Measurements from ENCODE around the gene BUD23.
"Not testable (repeated sequence)": the region's sequence is repeated elsewhere in the genome, so short reads cannot be mapped to it uniquely, and the experiment has no call there.

Gene BUD23

GRCh38 chr7:73718438-73718881 lies 35.1 kb downstream of the BUD23 start:
- no peak overlapping the region for H3K27ac ChIP-seq
- TF ChIP-seq CTCF (IDR thresholded peaks at IDR 0.05), result no peak
- H3K36me3 ChIP-seq (ENCODE audit: control insufficient read depth, insufficient read depth, low read length), result no peaks in the 10 kb centered on the region
- peaks cover 19% of the 10 kb centered on the region for H3K4me1 ChIP-seq
- no peak overlapping the region for H3K9ac ChIP-seq
- no peaks in the 10 kb centered on the region for H3K79me2 ChIP-seq
- no peaks in the 10 kb centered on the region for H3K9me3 ChIP-seq (ENCODE audit: control insufficient read depth, low read length)
- H2AFZ ChIP-seq, result no peak overlapping the region
- H3K4me3 ChIP-seq (ENCODE audit: low read depth, low read length), result peak overlapping the region; percentile 71
- H3K4me2 ChIP-seq (ENCODE audit: low read length), result peak overlapping the region; percentile 87
- no peaks in the 10 kb centered on the region for H3K27me3 ChIP-seq (ENCODE audit: control insufficient read depth, insufficient read depth, low read length)

GRCh38 chr7:73718905-73719805 lies 35.8 kb downstream of the BUD23 start, which contains the start of gene STX1A:
STX1A (minus strand) TSS chr7:73719669; CDS start chr7:73719631, 38 bp downstream.
- H3K4me1 ChIP-seq, result peaks cover 19% of the 10 kb centered on the region
- no peak for TF ChIP-seq CTCF (IDR thresholded peaks at IDR 0.05)

GRCh38 chr7:73719806-73720169 lies 36.4 kb downstream of the BUD23 start:
- Histone ChIP-seq H3K27me3 (ENCODE audit: control insufficient read depth, insufficient read depth, low read length) (no peaks in the 10 kb centered on the region), H3K4me2 (ENCODE audit: low read length) (peak overlapping the region; percentile 77), H3K27ac (no peak overlapping the region), H3K4me1 (peaks cover 19% of the 10 kb centered on the region), H3K4me3 (ENCODE audit: low read depth, low read length) (peak overlapping the region; percentile 47), H3K9me3 (ENCODE audit: control insufficient read depth, low read length) (no peaks in the 10 kb centered on the region), H3K36me3 (ENCODE audit: control insufficient read depth, insufficient read depth, low read length) (no peaks in the 10 kb centered on the region), H3K9ac (no peak overlapping the region), H3K79me2 (no peaks in the 10 kb centered on the region), H2AFZ (peak overlapping the region; percentile 66)
- no peak for TF ChIP-seq CTCF (IDR thresholded peaks at IDR 0.05)

More at GRCh38 chr7:73718905-73719805, 35.8 kb downstream of the BUD23 start, which contains the start of gene STX1A:
- Histone ChIP-seq H3K27me3 (ENCODE audit: control insufficient read depth, insufficient read depth, low read length) (no peaks in the 10 kb centered on the region), H3K27ac (no peak within 1 kb of the TSS), H2AFZ (peak within 1 kb of the TSS; percentile 77), H3K9me3 (ENCODE audit: control insufficient read depth, low read length) (no peaks in the 10 kb centered on the region), H3K4me2 (ENCODE audit: low read length) (peak within 1 kb of the TSS; percentile 87), H3K79me2 (no peaks in the 10 kb centered on the region), H3K4me3 (ENCODE audit: low read depth, low read length) (peak within 1 kb of the TSS; percentile 71), H3K36me3 (ENCODE audit: control insufficient read depth, insufficient read depth, low read length) (no peaks in the 10 kb centered on the region), H3K9ac (no peak within 1 kb of the TSS)

GRCh38 chr7:73720443-73720842 lies 37.0 kb downstream of the BUD23 start:
- not testable (repeated sequence) for H2AFZ ChIP-seq; H3K27ac ChIP-seq; H3K9ac ChIP-seq; H3K9me3 ChIP-seq (ENCODE audit: control insufficient read depth, low read length); H3K36me3 ChIP-seq (ENCODE audit: control insufficient read depth, insufficient read depth, low read length); H3K4me2 ChIP-seq (ENCODE audit: low read length); H3K27me3 ChIP-seq (ENCODE audit: control insufficient read depth, insufficient read depth, low read length); H3K4me3 ChIP-seq (ENCODE audit: low read depth, low read length); H3K79me2 ChIP-seq
- peaks cover 17% of the 10 kb centered on the region for H3K4me1 ChIP-seq

- Histone ChIP-seq H2AFZ (no peak overlapping the region), H3K4me3 (ENCODE audit: low read depth, low read length) (no peak overlapping the region), H3K27me3 (ENCODE audit: control insufficient read depth, insufficient read depth, low read length) (no peaks in the 10 kb centered on the region), H3K4me1 (peaks cover 7% of the 10 kb centered on the region), H3K4me2 (ENCODE audit: low read length) (no peak overlapping the region), H3K79me2 (no peaks in the 10 kb centered on the region), H3K36me3 (ENCODE audit: control insufficient read depth, insufficient read depth, low read length) (no peaks in the 10 kb centered on the region), H3K27ac (no peak overlapping the region), H3K9ac (no peak overlapping the region), H3K9me3 (ENCODE audit: control insufficient read depth, low read length) (no peaks in the 10 kb centered on the region)
- no peak for TF ChIP-seq CTCF (IDR thresholded peaks at IDR 0.05)
Measured at GRCh38 chr7:73721377-73721817, 38.0 kb downstream of the BUD23 start.

GRCh38 chr7:73722182-73722581 lies 38.8 kb downstream of the BUD23 start:
- not testable (repeated sequence) for H3K79me2 ChIP-seq; H3K9ac ChIP-seq; H3K4me3 ChIP-seq (ENCODE audit: low read depth, low read length); H3K9me3 ChIP-seq (ENCODE audit: control insufficient read depth, low read length); H3K4me2 ChIP-seq (ENCODE audit: low read length); H3K27ac ChIP-seq; H3K27me3 ChIP-seq (ENCODE audit: control insufficient read depth, insufficient read depth, low read length); H2AFZ ChIP-seq; H3K4me1 ChIP-seq; H3K36me3 ChIP-seq (ENCODE audit: control insufficient read depth, insufficient read depth, low read length)

All from parathyroid adenoma (tissue), 2 donors.